B cell (primary cell): ENCODE data around the gene CASK. TPM values are rescaled to one million over a fixed set of nuclear protein-coding genes. Genes with fewer than 3 reads are reported as not detected.

ENCODE experiments used
- ATAC-seq: fragments of 200-7000 bp; cut with Tn5 transposase; one replicate; pipeline ENCODE4 v1.10.0; 2021; ENCODE audit warnings: low read depth, mild to moderate bottlenecking, moderate number of reproducible peaks, moderate library complexity
- CTCF ChIA-PET: fragments of 350-600 bp; sonication (Branson Sonifier 250); formaldehyde crosslinking; loops from one replicate; lab custom pipeline; 2021; ENCODE audit warnings: antibody characterized with exemption, inconsistent platforms; lab: Charles Lee
- POLR2A ChIA-PET: fragments of 350-600 bp; sonication (Branson Sonifier 250); formaldehyde crosslinking; loops from one replicate; lab custom pipeline; 2021; ENCODE audit warnings: antibody characterized with exemption; lab: Charles Lee
- DNase-seq: peaks from one replicate; pipeline ENCODE4 v3.0.0; 2013
- H2AFZ ChIP-seq: 2 replicates; pipeline ENCODE4 v1.6.1; 2012; ENCODE audit warnings: mild to moderate bottlenecking, low read depth, low read length; ENCODE audit not compliant: insufficient read depth, poor library complexity, severe bottlenecking
- H3K27ac ChIP-seq, 2 donors: 1 replicate in 1 of 2; 2 replicates in 1 of 2; pipeline ENCODE4 v1.5.1; 2012 to 2013; ENCODE audit warnings: low read length in 2 of 2, mild to moderate bottlenecking in 2 of 2, moderate library complexity in 1 of 2
- H3K27me3 ChIP-seq, 4 experiments: fragments of 200-600 bp in 1 of 4; sonication (generic) in 1 of 4; replicated peaks in 1 of 4; 1 replicate in 2 of 4; 2 replicates in 2 of 4; pipeline versions ENCODE4 v1.6.1 to v1.7.0; 2013 to 2016; ENCODE audit warnings: low read length in 3 of 4, mild to moderate bottlenecking in 2 of 4, mixed read lengths in 1 of 4, moderate library complexity in 1 of 4; ENCODE audit not compliant: insufficient read depth in 4 of 4, control insufficient read depth in 3 of 4; ENCODE audit errors: control extremely low read depth in 1 of 4
- H3K36me3 ChIP-seq, 2 experiments: replicated peaks in 1 of 2; 1 replicate in 1 of 2; 2 replicates in 1 of 2; pipeline versions ENCODE4 v1.6.1 to v1.7.1; 2013; ENCODE audit warnings: low read length in 1 of 2; ENCODE audit not compliant: insufficient read depth in 2 of 2, control insufficient read depth in 1 of 2; ENCODE audit errors: control extremely low read depth in 1 of 2, extremely low read depth in 1 of 2
- H3K4me1 ChIP-seq, 2 donors: fragments of 200-600 bp in 1 of 2; sonication (generic) in 1 of 2; 1 replicate in 1 of 2; 2 replicates in 1 of 2; pipeline versions ENCODE4 v1.5.1 to v1.6.1; 2013 to 2017; ENCODE audit warnings: low read length in 2 of 2; ENCODE audit not compliant: control insufficient read depth in 2 of 2, insufficient read depth in 2 of 2
- H3K4me2 ChIP-seq: replicated peaks from 2 replicates; pipeline ENCODE3; 2012; ENCODE audit warnings: mild to moderate bottlenecking, low read depth, low read length; ENCODE audit not compliant: poor library complexity, severe bottlenecking
- H3K4me3 ChIP-seq, 5 experiments: fragments of 200-600 bp in 1 of 5; sonication (generic) in 1 of 5; 1 replicate in 3 of 5; 2 replicates in 2 of 5; pipeline versions ENCODE4 v1.5.1 to v1.7.0; 2011 to 2016; ENCODE audit warnings: low read length in 4 of 5, mild to moderate bottlenecking in 4 of 5, low read depth in 2 of 5, control low read depth in 1 of 5, moderate library complexity in 1 of 5; ENCODE audit not compliant: insufficient read depth in 1 of 5; ENCODE audit errors: control extremely low read depth in 1 of 5, extremely low read depth in 1 of 5
- H3K79me2 ChIP-seq: fragments of 200-600 bp; sonication (generic); one replicate; pipeline ENCODE4 v1.6.0; 2016; ENCODE audit warnings: low read length; ENCODE audit not compliant: control insufficient read depth, insufficient read depth
- H3K9ac ChIP-seq: fragments of 200-600 bp; sonication (generic); 2 replicates; pipeline ENCODE4 v1.6.1; 2017; ENCODE audit warnings: mild to moderate bottlenecking, low read length, moderate library complexity
- H3K9me3 ChIP-seq, 3 donors: one replicate each; pipeline versions ENCODE4 v1.6.1 to v1.7.1; 2013; ENCODE audit warnings: low read length in 2 of 3; ENCODE audit not compliant: control insufficient read depth in 2 of 3, insufficient read depth in 1 of 3; ENCODE audit errors: control extremely low read depth in 1 of 3
- H4K20me1 ChIP-seq: 2 replicates; pipeline ENCODE4 v1.6.0; 2012; ENCODE audit warnings: mild to moderate bottlenecking, low read length; ENCODE audit not compliant: insufficient read depth, control insufficient read depth, poor library complexity, severe bottlenecking
- H3K27ac Mint-ChIP-seq: one replicate; pipeline ENCODE4 v1.8.0; 2021; ENCODE audit warnings: mixed read lengths
- H3K27me3 Mint-ChIP-seq: one replicate; pipeline ENCODE4 v1.8.0; 2021; ENCODE audit warnings: mixed read lengths
- H3K4me1 Mint-ChIP-seq: one replicate; pipeline ENCODE4 v1.8.0; 2021; ENCODE audit warnings: mixed read lengths
- H3K4me3 Mint-ChIP-seq: one replicate; pipeline ENCODE4 v1.8.0; 2021; ENCODE audit warnings: mixed read lengths
- H3K9me3 Mint-ChIP-seq: one replicate; pipeline ENCODE4 v1.8.0; 2022; ENCODE audit warnings: mixed read lengths; ENCODE audit not compliant: insufficient read depth
- EZH2 ChIP-seq: IDR thresholded peaks from 2 replicates; pipeline ENCODE4 v1.6.1; 2012; ENCODE audit warnings: borderline replicate concordance, low read depth, mild to moderate bottlenecking, moderate library complexity, low read length; ENCODE audit not compliant: insufficient read depth, poor library complexity, severe bottlenecking
- WGBS: methylation state at CpG from one replicate; pipeline ENCODE4 v1.1.5; 2013; ENCODE audit warnings: missing lambda C conversion rate; ENCODE audit not compliant: insufficient coverage; 5-methylcytosine and 5-hydroxymethylcytosine counted together
- intact Hi-C: fragments of 100-400 bp; cut with micrococcal nuclease; formaldehyde crosslinking; loops from one replicate; pipeline ENCODE4 v1.10.0; 2022
- polyA plus RNA-seq: library from polyadenylated mRNA; depleted of rRNA; stranded (reverse); fragments of >200 nt; gene quantifications from 2 replicates; pipeline ENCODE4 v1.2.3, GENCODE V29; 2012
- total RNA-seq, 2 donors: library from RNA; stranded (reverse); fragments of 120-200 nt in 1 of 2; gene quantifications; 1 replicate in 1 of 2; 2 replicates in 1 of 2; pipeline versions ENCODE4 v1.2.3 to v1.2.4, GENCODE V29; 2013 to 2022
- TF ChIP-seq, protein P1 (sequence below): fragments of 200-600 bp; IDR thresholded peaks from one replicate; pipeline ENCODE4 v1.8.0; 2022; ENCODE audit warnings: antibody characterized with exemption, mild to moderate bottlenecking

The CASK gene
- total and polyA plus RNA-seq, 2 donors (not counting 1 experiment from before 2014, with no cell fraction given): 14.2 to 50.4 TPM

DNA sequence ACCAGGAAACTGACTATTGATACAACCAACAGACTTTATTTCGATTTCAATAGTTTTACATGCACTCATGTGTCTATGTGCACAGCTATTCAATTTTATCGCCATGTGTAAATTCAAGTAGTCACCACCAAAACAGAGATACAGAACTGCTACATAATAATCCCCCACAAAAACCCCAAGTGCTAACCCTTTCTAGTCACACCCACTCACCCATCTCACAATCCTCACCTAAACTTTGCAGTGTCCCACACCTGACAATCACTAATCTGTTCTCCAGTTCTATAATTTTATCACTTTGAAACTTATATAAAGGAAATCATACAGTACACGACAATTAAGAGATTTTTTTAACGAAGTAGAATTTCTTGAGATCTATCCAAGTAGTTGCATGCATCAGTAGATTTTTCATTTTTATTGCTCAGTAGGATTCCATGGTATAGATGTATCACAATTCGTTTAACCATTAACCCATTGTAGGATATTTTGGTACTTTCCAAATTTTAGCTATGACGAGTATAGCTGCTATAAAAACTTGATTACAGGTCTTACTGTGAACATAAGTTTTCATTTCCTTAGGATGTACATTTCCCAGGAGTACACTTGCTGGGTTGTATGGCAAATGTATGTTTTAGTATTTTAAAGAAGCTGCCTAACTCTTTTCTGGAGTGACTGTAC is 85.9 kb downstream of the CASK start:
- no peak overlapping the region for H3K9ac ChIP-seq
- Mint-ChIP-seq H3K9me3 (peaks cover 3% of the 10 kb centered on the region), H3K27me3 (no peaks in the 10 kb centered on the region), H3K27ac (no peak overlapping the region), H3K4me3 (no peak overlapping the region), H3K4me1 (peaks cover 3% of the 10 kb centered on the region)
- no peaks in the 10 kb centered on the region for H3K27me3 ChIP-seq
- H3K4me2 ChIP-seq: no peak overlapping the region
- no peak for DNase-seq
- POLR2A ChIA-PET: no interaction called here
- no peaks in the 10 kb centered on the region for H3K36me3 ChIP-seq
- peaks cover 0 to 7% (median 0%) of the 10 kb centered on the region in 3 donors for H3K9me3 ChIP-seq
- intact Hi-C loops: no loop called here
- CTCF ChIA-PET: no interaction called here
- no peaks in the 10 kb centered on the region for H3K79me2 ChIP-seq
- no peak for ATAC-seq
- WGBS: 100% methylated on average over 1 of the region's 6 CpGs
- H3K4me1 ChIP-seq: no peaks in the 10 kb centered on the region
- H3K4me3 ChIP-seq: no peak overlapping the region
- no peaks in the 10 kb centered on the region for H4K20me1 ChIP-seq
- no peak overlapping the region for H3K27ac ChIP-seq
- no peak overlapping the region for H2AFZ ChIP-seq
- TF ChIP-seq, protein P1, sequence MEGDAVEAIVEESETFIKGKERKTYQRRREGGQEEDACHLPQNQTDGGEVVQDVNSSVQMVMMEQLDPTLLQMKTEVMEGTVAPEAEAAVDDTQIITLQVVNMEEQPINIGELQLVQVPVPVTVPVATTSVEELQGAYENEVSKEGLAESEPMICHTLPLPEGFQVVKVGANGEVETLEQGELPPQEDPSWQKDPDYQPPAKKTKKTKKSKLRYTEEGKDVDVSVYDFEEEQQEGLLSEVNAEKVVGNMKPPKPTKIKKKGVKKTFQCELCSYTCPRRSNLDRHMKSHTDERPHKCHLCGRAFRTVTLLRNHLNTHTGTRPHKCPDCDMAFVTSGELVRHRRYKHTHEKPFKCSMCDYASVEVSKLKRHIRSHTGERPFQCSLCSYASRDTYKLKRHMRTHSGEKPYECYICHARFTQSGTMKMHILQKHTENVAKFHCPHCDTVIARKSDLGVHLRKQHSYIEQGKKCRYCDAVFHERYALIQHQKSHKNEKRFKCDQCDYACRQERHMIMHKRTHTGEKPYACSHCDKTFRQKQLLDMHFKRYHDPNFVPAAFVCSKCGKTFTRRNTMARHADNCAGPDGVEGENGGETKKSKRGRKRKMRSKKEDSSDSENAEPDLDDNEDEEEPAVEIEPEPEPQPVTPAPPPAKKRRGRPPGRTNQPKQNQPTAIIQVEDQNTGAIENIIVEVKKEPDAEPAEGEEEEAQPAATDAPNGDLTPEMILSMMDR: no peak
- TF ChIP-seq EZH2: no peak

DNA sequence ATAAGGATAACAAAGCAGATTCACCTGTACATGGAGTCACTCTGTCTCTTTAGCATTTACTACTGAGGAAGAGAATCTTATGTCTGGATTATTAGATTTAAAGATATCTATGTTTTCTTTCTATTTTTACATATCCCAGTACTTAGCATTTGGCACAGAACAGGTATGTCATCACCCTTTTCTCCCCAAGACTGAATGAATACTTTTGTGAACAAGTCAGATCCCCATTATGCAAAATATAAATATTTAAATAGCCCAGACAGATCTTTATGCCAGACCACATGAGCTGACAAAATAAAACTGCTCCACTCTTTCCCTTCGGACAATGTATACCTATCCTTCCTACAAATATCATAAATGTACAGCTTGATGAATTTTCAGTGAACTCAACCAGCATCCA is 94.5 kb downstream of the CASK start:
- WGBS: 100% methylated on average over 1 of the region's 1 CpG
- TF ChIP-seq, protein P1: no peak
- TF ChIP-seq EZH2: no peak

More for the DNA sequence above, 94.5 kb downstream of the CASK start:
- DNase-seq (no peak), ATAC-seq (no peak)
- Histone ChIP-seq H3K27me3 (no peaks in the 10 kb centered on the region), H3K9me3 (no peaks in the 10 kb centered on the region), H2AFZ (no peak overlapping the region), H3K36me3 (no peaks in the 10 kb centered on the region), H3K79me2 (peaks cover 8% of the 10 kb centered on the region), H3K4me2 (no peak overlapping the region), H3K4me3 (no peak overlapping the region), H3K27ac (no peak overlapping the region), H4K20me1 (no peaks in the 10 kb centered on the region), H3K4me1 (no peaks in the 10 kb centered on the region), H3K9ac (no peak overlapping the region)
- H3K4me3 Mint-ChIP-seq: no peak overlapping the region
- no peaks in the 10 kb centered on the region for H3K27me3 Mint-ChIP-seq
- no peaks in the 10 kb centered on the region for H3K4me1 Mint-ChIP-seq
- H3K9me3 Mint-ChIP-seq: no peaks in the 10 kb centered on the region
- no peak overlapping the region for H3K27ac Mint-ChIP-seq
- intact Hi-C loops: no loop called here
- CTCF ChIA-PET: no interaction called here
- POLR2A ChIA-PET: no interaction called here
